Liver (tissue), 3 donors: ENCODE results near the gene TRAPPC12.

Source experiments
- EGR1 ChIP-seq, 2 donors: IDR thresholded peaks; 2 replicates each; pipeline ENCODE4 v1.6.1; 2016 to 2018; ENCODE audit warnings: antibody characterized with exemption in 2 of 2, low read depth in 2 of 2
- HNF4A ChIP-seq, 2 donors: conservative IDR thresholded peaks; 2 replicates each; pipeline ENCODE4 v1.6.1; 2016; ENCODE audit warnings: antibody characterized with exemption in 2 of 2, mild to moderate bottlenecking in 2 of 2
- JUND ChIP-seq, 2 donors: IDR thresholded peaks; 2 replicates each; pipeline ENCODE4 v1.6.1; 2016; ENCODE audit warnings: antibody characterized with exemption in 2 of 2
- RAD21 ChIP-seq, 2 donors: IDR thresholded peaks; 2 replicates each; pipeline ENCODE4 v1.6.1; 2016; ENCODE audit warnings: antibody characterized with exemption in 2 of 2, mild to moderate bottlenecking in 2 of 2
- YY1 ChIP-seq: IDR thresholded peaks from 2 replicates; pipeline ENCODE4 v1.6.1; 2016; ENCODE audit warnings: antibody characterized with exemption, mild to moderate bottlenecking
- TF ChIP-seq, protein P1 (sequence below): fragments of 150-350 bp; IDR thresholded peaks from 2 replicates; pipeline ENCODE4 v1.5.1; 2017; ENCODE audit warnings: improper control_type of control experiment, low read depth, low read length; ENCODE audit not compliant: missing input control
- TF ChIP-seq, protein P2 (sequence below): IDR thresholded peaks from 2 replicates; pipeline ENCODE4 v1.6.1; 2016; ENCODE audit warnings: antibody characterized with exemption
- donor health status: healthy.
- donor health status: healthy.

DNA sequence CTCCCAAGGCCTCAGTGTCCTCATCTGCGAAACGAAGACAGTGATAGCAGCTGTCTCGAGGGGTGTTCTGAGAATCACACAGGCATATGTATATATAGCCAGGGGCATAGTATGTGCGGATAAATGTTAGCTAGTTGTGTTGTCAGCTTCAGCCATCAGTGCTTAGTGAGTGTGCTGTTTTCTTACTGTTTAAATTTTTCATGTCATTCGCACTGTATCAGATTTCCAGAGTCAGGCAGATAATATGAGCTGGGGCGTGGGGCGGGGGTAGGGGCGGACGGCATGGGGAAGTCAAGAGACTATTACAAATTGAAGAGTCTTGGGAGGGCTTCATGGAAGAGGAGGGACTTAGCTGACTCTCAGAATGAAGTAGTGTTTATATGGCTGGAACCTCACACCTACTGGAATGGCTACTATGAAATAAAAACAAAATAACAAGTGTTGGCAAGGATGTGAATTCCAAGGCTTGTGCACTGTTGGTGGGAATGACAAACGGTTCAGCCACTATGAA is 7.0 kb downstream of the TRAPPC12 start:
- TF ChIP-seq, protein P1, sequence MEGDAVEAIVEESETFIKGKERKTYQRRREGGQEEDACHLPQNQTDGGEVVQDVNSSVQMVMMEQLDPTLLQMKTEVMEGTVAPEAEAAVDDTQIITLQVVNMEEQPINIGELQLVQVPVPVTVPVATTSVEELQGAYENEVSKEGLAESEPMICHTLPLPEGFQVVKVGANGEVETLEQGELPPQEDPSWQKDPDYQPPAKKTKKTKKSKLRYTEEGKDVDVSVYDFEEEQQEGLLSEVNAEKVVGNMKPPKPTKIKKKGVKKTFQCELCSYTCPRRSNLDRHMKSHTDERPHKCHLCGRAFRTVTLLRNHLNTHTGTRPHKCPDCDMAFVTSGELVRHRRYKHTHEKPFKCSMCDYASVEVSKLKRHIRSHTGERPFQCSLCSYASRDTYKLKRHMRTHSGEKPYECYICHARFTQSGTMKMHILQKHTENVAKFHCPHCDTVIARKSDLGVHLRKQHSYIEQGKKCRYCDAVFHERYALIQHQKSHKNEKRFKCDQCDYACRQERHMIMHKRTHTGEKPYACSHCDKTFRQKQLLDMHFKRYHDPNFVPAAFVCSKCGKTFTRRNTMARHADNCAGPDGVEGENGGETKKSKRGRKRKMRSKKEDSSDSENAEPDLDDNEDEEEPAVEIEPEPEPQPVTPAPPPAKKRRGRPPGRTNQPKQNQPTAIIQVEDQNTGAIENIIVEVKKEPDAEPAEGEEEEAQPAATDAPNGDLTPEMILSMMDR: no peak
- no peak for TF ChIP-seq JUND (IDR thresholded peaks at IDR 0.05)
- no peak for TF ChIP-seq EGR1 (IDR thresholded peaks at IDR 0.05; ENCODE audit: low read depth in 2 of 2)
- TF ChIP-seq RAD21 (IDR thresholded peaks at IDR 0.05): no peak
- no peak for TF ChIP-seq YY1
- no peak for TF ChIP-seq HNF4A (conservative IDR thresholded peaks at IDR 0.05)
- TF ChIP-seq, protein P2, sequence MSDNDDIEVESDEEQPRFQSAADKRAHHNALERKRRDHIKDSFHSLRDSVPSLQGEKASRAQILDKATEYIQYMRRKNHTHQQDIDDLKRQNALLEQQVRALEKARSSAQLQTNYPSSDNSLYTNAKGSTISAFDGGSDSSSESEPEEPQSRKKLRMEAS: no peak
